ENCODE measurements around the gene SCUBE3. TPM values are rescaled to one million over a fixed set of nuclear protein-coding genes. Genes with fewer than 3 reads are reported as not detected.

SCUBE3 gene
- total RNA-seq, 2 donors from 2014 or later: 0.33 TPM; not detected in 1

DNA sequence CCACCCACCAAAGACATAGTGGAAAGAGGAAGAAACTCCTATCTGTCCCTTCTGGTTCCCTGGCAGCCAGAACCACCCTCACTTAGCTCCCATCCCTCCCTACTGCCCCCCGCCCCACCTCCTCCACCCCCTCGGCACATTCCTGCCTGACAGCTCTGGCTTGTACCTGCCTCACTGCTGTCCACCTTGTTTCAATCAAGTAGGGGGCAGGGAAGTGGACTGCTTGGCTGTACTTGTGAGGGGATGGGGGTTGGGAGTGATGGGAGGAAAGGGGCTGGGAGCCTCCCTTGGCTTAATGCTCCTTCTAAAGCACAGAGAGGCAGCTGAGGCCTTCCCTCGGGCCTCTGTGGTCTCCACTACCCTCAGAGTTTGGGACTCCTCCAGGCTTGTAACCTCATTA, 23.7 kb downstream of the SCUBE3 start:
- intact Hi-C loops (cut with DNase I): no loop called here
- no peaks in the 10 kb centered on the region for H3K36me3 ChIP-seq (replicated peaks in 1 of 2; ENCODE audit: insufficient read depth in 1 of 2, low read depth in 2 of 2)
- H3K4me3 ChIP-seq: no peak overlapping the region
- ATAC-seq (no peak), DNase-seq (no peak)
- H3K27ac ChIP-seq: no peak overlapping the region
- WGBS, 2 donors: 80 to 100% methylated on average over 2 to 3 of the region's 3 CpGs
- no peaks in the 10 kb centered on the region for H3K27me3 ChIP-seq
- H3K4me1 ChIP-seq: no peaks in the 10 kb centered on the region
- no peak for TF ChIP-seq CTCF (IDR thresholded peaks at IDR 0.05)
- TF ChIP-seq POLR2A (IDR thresholded peaks at IDR 0.05): no peak
- no peaks in the 10 kb centered on the region for H3K9me3 ChIP-seq

DNA sequence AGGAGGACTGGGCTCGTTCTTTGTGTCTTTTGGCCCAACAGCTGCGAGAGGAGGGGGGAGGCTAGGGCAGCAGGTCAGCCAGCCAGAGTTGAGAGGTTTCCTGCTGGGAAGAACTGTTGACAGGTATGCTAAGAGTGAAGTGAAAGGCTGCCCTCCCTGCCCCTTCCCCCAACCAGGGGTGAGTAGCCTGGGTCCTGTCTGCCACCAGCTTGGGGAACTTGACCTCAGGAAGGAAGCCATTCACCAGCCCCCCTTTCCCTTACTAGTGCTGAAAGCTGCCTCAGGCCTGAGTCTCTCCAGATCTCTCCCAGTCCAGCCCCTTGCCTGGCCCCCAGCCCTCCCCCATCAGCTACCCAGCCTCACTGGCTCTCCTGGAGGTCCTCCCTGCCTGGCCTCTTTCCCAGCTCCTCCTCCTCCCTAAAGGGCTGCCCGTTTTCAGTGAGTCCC, 25.1 kb downstream of the SCUBE3 start:
- Histone ChIP-seq H3K4me1 (no peaks in the 10 kb centered on the region), H3K27me3 (no peaks in the 10 kb centered on the region), H3K4me3 (no peak overlapping the region), H3K9me3 (no peaks in the 10 kb centered on the region), H3K36me3 (replicated peaks in 1 of 2; ENCODE audit: insufficient read depth in 1 of 2, low read depth in 2 of 2) (no peaks in the 10 kb centered on the region), H3K27ac (no peak overlapping the region)
- DNase-seq: no peak
- WGBS, 2 donors: 46 to 71% methylated on average over 3 of the region's 3 CpGs
- no peak for TF ChIP-seq CTCF (IDR thresholded peaks at IDR 0.05)
- TF ChIP-seq POLR2A (IDR thresholded peaks at IDR 0.05): no peak
- intact Hi-C loops (cut with DNase I): no loop called here
- ATAC-seq: no peak

DNA sequence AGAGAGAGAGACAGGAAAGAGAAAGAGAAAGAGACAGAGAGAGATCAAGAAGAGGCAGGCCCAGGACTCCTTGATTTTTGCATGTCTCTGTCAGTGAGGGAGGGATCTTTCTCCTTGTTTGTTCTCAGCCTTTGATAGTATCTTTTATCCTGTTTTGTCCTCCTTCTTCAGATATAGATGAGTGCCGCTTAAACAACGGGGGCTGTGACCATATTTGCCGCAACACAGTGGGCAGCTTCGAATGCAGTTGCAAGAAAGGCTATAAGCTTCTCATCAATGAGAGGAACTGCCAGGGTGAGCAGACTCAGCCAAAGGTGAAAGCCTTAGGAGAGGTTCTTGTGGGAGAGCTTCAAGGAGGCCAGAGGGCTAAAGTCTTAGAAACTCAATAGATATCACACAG, 25.8 kb downstream of the SCUBE3 start:
- no peaks in the 10 kb centered on the region for H3K4me1 ChIP-seq
- DNase-seq (no peak), ATAC-seq (no peak)
- no peaks in the 10 kb centered on the region for H3K9me3 ChIP-seq
- WGBS, 2 donors: 90 to 91% methylated on average over 4 of the region's 4 CpGs
- no peaks in the 10 kb centered on the region for H3K36me3 ChIP-seq (replicated peaks in 1 of 2; ENCODE audit: insufficient read depth in 1 of 2, low read depth in 2 of 2)
- no peak for TF ChIP-seq CTCF (IDR thresholded peaks at IDR 0.05)
- TF ChIP-seq POLR2A (IDR thresholded peaks at IDR 0.05): no peak
- H3K27ac ChIP-seq: no peak overlapping the region
- intact Hi-C loops (cut with DNase I): no loop called here
- no peaks in the 10 kb centered on the region for H3K27me3 ChIP-seq
- no peak overlapping the region for H3K4me3 ChIP-seq

GRCh38 chr6:35240838-35241801, 27.4 kb downstream of the SCUBE3 start:
- Histone ChIP-seq H3K9me3 (no peaks in the 10 kb centered on the region), H3K36me3 (replicated peaks in 1 of 2; ENCODE audit: insufficient read depth in 1 of 2, low read depth in 2 of 2) (no peaks in the 10 kb centered on the region), H3K4me3 (no peak overlapping the region), H3K27ac (no peak overlapping the region), H3K27me3 (no peaks in the 10 kb centered on the region), H3K4me1 (no peaks in the 10 kb centered on the region)
- TF ChIP-seq CTCF (IDR thresholded peaks at IDR 0.05) (peak; percentile 86 to 96 (median 91)), POLR2A (IDR thresholded peaks at IDR 0.05) (no peak)
- 36 to 42% methylated on average over 12 of the region's 12 CpGs for WGBS, 2 donors
- intact Hi-C loops (cut with DNase I): no loop called here
- DNase-seq (peak; percentile 70 to 85 (median 78)), ATAC-seq (peak; percentile 87)

Data from body of pancreas (tissue), 4 donors.